ENCODE results near the gene HIC1. TPM values are rescaled to one million over a fixed set of nuclear protein-coding genes. Genes with fewer than 3 reads are reported as not detected.

Gene HIC1
- total RNA-seq, 4 donors from 2014 or later = 6.8 to 40.4 (median 12.8) TPM

GRCh38 chr17:2111691-2112090 lies 56.8 kb downstream of the HIC1 start:
- no peak overlapping the region for H3K4me3 ChIP-seq

More at GRCh38 chr17:2111691-2112090, 56.8 kb downstream of the HIC1 start:
- DNase-seq = no peak
- Histone ChIP-seq H3K4me1 (peaks cover 0 to 8% (median 0%) of the 10 kb centered on the region in 4 donors), H3K9me3 (no peaks in the 10 kb centered on the region), H3K27ac (no peak overlapping the region), H3K36me3 (no peaks in the 10 kb centered on the region), H3K27me3 (no peaks in the 10 kb centered on the region)
- TF ChIP-seq, protein P1, sequence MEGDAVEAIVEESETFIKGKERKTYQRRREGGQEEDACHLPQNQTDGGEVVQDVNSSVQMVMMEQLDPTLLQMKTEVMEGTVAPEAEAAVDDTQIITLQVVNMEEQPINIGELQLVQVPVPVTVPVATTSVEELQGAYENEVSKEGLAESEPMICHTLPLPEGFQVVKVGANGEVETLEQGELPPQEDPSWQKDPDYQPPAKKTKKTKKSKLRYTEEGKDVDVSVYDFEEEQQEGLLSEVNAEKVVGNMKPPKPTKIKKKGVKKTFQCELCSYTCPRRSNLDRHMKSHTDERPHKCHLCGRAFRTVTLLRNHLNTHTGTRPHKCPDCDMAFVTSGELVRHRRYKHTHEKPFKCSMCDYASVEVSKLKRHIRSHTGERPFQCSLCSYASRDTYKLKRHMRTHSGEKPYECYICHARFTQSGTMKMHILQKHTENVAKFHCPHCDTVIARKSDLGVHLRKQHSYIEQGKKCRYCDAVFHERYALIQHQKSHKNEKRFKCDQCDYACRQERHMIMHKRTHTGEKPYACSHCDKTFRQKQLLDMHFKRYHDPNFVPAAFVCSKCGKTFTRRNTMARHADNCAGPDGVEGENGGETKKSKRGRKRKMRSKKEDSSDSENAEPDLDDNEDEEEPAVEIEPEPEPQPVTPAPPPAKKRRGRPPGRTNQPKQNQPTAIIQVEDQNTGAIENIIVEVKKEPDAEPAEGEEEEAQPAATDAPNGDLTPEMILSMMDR (IDR thresholded peaks at IDR 0.05) = no peak
- TF ChIP-seq POLR2A (IDR thresholded peaks at IDR 0.05) = no peak

Small RNA genes lying within 50 kb of the gene (small RNA-seq; reads per million reads assigned to genes)
- gene AC090617.6 (0 reads per million in 2 donors), gene AC090617.9 (0 reads per million in 2 donors), gene MIR132 (5.7 to 31.4 reads per million in 2 donors), gene MIR212 (0.41 to 7.5 reads per million in 2 donors), gene OVCA2 (0 reads per million in 2 donors)

Other genes starting within 250 kb of the HIC1 start
- 10 to 100 TPM; 31.2 to 42.1 (median 39.8) TPM for gene SMYD4, start 225.2 kb upstream of the HIC1 start, total RNA-seq
- gene RPA1, start 225.1 kb upstream of the HIC1 start, total RNA-seq = 10 to 100 TPM; 17.2 to 32.2 (median 26.0) TPM
- gene RTN4RL1, start 29.8 kb upstream of the HIC1 start, total RNA-seq = not detected
- 100 to 1,000 TPM in 1 of 4 donors, 10 to 100 TPM in 3; 25.9 to 130 (median 64.5) TPM for gene DPH1, start 24.9 kb upstream of the HIC1 start, total RNA-seq
- gene OVCA2, start 13.1 kb upstream of the HIC1 start, total RNA-seq = 10 to 100 TPM; 32.4 to 49.0 (median 37.8) TPM
- gene SMG6, start 248.7 kb downstream of the HIC1 start, total RNA-seq = 100 to 1,000 TPM in 1 of 4 donors, 10 to 100 TPM in 3; 33.3 to 139 (median 67.4) TPM
- 10 to 100 TPM in 1 of 4 donors, 1 to 10 TPM in 3; 2.1 to 27.2 (median 5.5) TPM for gene SRR, start 248.8 kb downstream of the HIC1 start, total RNA-seq

All from Peyer's patch (tissue), 4 donors.